LNCAP (cell line): ENCODE data around the gene KRT8.

Experiments
- TF ChIP-seq, protein P1 (sequence below): fragments of 450-650 bp; IDR thresholded peaks from 2 replicates; pipeline ENCODE4 v1.5.1; 2017; ENCODE audit warnings: mild to moderate bottlenecking

Gene KRT8

DNA sequence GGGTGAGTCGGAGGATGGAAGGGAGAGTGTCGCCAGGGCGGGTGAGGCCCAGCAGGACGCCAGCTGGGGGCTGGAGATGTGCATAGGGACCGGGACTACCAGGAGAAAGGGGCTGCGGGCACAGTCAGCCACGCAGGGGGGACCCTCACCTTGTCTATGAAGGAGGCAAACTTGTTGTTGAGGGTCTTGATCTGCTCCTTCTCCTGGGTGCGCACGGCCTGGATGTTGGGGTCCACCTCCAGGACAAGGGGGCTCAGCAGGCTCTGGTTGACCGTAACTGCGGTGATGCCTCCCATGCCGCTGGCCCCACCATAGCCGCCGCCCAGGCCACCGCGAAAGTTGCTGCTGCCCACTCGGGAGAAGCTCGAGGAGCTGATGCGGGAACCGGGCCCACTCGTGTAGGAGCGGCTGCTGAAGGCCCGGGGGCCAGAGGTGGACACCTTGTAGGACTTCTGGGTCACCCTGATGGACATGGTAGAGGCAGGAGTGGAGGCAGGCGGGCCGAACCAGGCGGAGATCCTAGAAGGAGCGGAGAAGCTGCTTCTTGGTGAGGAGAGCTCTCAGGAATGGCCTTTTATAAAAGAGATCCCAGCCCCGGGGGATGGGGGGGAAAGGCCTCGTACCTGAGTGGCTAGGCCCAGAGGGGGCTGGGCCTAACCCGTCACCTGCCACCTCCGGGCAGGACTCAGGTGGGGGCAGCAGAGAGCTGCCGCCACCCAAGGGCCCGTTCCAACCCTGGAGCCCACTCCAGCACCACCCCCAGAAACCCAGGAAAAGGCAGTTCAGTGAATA is at the start of gene KRT8:
Gene KRT8, minus strand, starts transcription at position 568 of the 792 bp plus-strand sequence. Its CDS starts 95 bp downstream, at position 473.
- TF ChIP-seq, protein P1, sequence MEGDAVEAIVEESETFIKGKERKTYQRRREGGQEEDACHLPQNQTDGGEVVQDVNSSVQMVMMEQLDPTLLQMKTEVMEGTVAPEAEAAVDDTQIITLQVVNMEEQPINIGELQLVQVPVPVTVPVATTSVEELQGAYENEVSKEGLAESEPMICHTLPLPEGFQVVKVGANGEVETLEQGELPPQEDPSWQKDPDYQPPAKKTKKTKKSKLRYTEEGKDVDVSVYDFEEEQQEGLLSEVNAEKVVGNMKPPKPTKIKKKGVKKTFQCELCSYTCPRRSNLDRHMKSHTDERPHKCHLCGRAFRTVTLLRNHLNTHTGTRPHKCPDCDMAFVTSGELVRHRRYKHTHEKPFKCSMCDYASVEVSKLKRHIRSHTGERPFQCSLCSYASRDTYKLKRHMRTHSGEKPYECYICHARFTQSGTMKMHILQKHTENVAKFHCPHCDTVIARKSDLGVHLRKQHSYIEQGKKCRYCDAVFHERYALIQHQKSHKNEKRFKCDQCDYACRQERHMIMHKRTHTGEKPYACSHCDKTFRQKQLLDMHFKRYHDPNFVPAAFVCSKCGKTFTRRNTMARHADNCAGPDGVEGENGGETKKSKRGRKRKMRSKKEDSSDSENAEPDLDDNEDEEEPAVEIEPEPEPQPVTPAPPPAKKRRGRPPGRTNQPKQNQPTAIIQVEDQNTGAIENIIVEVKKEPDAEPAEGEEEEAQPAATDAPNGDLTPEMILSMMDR: peak; percentile 83

DNA sequence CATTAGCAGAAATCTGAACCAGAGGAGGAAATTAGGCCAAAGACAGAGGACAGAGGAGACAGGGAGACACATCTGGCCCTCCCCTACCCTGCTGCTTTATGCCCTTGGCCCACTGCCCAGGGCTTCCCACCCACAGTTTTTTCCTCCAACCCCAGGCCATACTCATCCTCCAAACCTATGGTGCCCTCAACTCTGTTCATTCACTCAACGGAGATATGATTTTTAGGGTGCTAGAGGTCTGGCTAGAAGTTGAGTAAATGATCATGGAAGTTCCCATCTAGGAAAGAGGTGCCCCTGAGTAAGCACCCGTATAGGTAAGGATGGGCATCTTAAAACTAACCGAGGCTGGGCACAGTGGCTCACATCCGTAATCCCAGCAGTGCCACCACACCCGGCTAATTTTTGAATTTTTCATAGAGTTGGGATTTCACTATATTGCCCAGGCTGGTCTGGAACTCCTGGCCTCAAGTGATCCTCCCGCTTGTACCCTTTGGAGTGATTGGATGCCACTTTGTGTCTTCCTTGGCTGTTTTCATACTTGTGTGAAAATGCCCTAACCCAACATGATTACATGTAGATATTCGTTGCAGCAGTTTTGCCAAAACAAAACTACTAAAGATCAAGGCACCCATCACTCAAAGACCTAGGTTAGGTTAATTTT is 48.4 kb upstream of the KRT8 start:
- TF ChIP-seq, protein P1: no peak

DNA sequence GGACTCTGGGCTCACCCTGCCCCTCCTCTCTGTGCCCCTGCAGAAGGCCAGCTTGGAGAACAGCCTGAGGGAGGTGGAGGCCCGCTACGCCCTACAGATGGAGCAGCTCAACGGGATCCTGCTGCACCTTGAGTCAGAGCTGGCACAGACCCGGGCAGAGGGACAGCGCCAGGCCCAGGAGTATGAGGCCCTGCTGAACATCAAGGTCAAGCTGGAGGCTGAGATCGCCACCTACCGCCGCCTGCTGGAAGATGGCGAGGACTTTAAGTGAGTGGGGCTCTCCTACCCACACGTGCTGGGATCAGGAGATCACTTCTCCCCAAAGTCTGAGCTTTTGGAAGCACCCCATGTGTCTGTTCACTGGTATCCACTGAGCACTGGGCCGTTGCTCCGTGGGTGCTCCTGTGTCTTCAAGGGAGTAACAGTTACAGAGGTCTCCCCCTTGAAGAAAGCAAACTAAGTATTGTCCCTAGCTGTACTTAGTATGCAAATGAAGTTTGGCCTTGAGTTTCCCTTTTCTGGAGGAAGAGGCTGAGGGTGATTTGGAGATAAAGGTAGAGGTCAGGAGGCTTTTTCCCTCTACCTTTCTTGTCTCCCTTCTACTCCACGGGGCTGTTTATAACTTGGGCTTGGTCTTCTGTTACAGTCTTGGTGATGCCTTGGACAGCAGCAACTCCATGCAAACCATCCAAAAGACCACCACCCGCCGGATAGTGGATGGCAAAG is 47.4 kb upstream of the KRT8 start:
- TF ChIP-seq, protein P1: peak; percentile 46

DNA sequence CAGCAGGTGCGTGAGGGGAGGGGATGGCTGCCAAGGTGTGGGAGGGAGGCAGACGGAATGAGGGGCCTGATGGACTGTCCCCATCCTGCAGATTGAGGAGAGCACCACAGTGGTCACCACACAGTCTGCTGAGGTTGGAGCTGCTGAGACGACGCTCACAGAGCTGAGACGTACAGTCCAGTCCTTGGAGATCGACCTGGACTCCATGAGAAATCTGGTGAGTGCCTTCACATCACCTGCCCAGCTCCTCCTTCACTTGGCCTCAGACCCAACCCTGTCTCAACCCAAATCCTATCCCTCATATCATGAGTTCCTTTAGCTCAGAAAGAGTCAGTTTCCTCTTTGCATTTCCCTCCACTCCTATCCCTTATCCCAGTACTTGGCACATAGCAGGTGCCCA is 46.8 kb upstream of the KRT8 start:
- TF ChIP-seq, protein P1: no peak

DNA sequence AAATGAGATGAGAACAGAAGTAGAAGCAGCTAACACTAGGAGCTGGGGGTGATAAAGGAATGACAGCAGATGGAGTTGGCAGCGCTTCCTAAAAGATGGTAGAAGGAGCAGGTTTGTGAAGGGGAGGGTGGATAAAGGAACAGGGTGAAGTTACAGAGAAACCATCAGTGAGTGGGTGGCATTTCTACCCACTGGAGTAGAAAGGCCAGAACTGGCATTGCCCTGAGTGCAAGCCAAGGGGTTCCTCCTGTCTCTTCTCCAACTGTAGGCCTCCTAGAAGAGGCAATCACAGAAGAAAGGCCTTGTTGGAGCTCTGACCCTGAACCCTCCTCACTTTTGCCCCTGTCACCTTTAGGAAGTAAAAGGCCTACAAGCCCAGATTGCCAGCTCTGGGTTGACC is 46.2 kb upstream of the KRT8 start:
- TF ChIP-seq, protein P1: no peak

DNA sequence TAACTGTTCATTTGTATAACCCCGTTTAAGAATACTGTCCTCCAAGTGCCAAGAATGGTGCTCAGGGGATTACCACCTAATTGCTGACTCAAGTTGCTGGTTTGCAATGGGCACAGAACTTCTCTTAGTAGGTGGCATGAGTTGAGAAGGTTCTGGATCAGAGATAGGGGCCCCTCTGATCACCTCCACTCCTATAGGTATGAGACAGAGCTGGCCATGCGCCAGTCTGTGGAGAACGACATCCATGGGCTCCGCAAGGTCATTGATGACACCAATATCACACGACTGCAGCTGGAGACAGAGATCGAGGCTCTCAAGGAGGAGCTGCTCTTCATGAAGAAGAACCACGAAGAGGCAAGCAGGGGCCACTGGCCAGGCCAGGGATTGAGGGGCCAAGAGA is 45.7 kb upstream of the KRT8 start:
- TF ChIP-seq, protein P1: no peak

DNA sequence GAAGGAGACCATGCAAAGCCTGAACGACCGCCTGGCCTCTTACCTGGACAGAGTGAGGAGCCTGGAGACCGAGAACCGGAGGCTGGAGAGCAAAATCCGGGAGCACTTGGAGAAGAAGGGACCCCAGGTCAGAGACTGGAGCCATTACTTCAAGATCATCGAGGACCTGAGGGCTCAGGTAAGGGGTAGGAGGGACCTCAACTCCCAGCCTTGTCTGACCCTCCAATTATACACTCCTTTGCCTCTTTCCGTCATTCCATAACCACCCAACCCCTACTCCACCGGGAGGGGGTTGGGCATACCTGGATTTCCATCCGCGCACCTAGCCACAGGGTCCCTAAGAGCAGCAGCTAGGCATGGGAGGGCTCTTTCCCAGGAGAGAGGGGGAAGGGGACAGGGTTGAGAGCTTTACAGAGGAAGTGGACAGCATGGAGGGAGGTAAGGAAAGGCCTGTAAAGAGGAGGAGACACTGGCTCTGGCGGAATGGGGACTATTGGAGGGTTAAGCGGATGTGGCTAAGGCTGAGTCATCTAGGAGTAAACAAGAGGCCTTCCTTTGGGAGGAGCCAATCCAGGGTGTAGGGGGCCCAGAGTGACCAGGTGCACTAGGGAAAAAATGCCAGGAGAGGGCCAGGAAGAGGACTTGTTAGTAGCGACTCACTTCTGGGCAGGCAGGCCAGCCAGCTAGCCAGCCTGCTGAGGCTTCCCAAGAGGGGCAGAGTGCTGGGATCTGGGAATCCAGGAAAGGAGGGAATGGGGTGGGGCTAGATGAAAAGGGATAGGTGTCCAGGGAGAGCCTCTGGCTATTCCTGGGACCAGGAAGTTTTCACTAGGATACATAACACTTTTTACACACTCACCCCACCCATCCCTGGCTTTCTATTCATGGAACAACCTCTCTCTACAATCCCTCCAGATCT is 44.8 kb upstream of the KRT8 start:
- TF ChIP-seq, protein P1: no peak
